Ishikawa (cell line): ENCODE measurements around the gene PLCB4.

Experiments used
- CEBPB ChIP-seq: IDR thresholded peaks from 2 replicates; pipeline ENCODE4 v1.6.1; 2012
- CREB1 ChIP-seq: IDR thresholded peaks from 2 replicates; pipeline ENCODE4 v1.6.1; 2012; ENCODE audit warnings: low read depth
- EGR1 ChIP-seq: IDR thresholded peaks from 2 replicates; pipeline ENCODE4 v1.6.1; 2012
- EP300 ChIP-seq: IDR thresholded peaks from 2 replicates; pipeline ENCODE4 v1.6.1; 2012; ENCODE audit warnings: borderline replicate concordance
- FOXM1 ChIP-seq: IDR thresholded peaks from 2 replicates; pipeline ENCODE4 v1.6.1; 2012; ENCODE audit warnings: low read depth, borderline replicate concordance
- NFIC ChIP-seq: IDR thresholded peaks from 2 replicates; pipeline ENCODE4 v1.6.1; 2012
- RAD21 ChIP-seq: IDR thresholded peaks from 2 replicates; pipeline ENCODE4 v1.6.1; 2012; ENCODE audit warnings: low read depth
- TAF1 ChIP-seq: IDR thresholded peaks from 2 replicates; pipeline ENCODE4 v1.6.1; 2012; ENCODE audit warnings: low read depth, mild to moderate bottlenecking
- TCF12 ChIP-seq: IDR thresholded peaks from 2 replicates; pipeline ENCODE4 v1.6.1; 2012; ENCODE audit warnings: low read depth
- TEAD4 ChIP-seq: IDR thresholded peaks from 2 replicates; pipeline ENCODE4 v1.6.1; 2012
- YY1 ChIP-seq: IDR thresholded peaks from 2 replicates; pipeline ENCODE4 v1.6.1; 2012; ENCODE audit warnings: low read depth
- ZBTB7A ChIP-seq: IDR thresholded peaks from 2 replicates; pipeline ENCODE4 v1.6.1; 2012; ENCODE audit warnings: low read depth
- TF ChIP-seq, protein P1 (sequence below): IDR thresholded peaks from 2 replicates; pipeline ENCODE4 v1.6.1; 2012; ENCODE audit warnings: low read depth, mild to moderate bottlenecking
- TF ChIP-seq, protein P2 (sequence below): IDR thresholded peaks from 2 replicates; pipeline ENCODE4 v1.6.1; 2012
- TF ChIP-seq, protein P3 (sequence below): IDR thresholded peaks from 2 replicates; pipeline ENCODE4 v1.6.1; 2012

PLCB4 gene

DNA sequence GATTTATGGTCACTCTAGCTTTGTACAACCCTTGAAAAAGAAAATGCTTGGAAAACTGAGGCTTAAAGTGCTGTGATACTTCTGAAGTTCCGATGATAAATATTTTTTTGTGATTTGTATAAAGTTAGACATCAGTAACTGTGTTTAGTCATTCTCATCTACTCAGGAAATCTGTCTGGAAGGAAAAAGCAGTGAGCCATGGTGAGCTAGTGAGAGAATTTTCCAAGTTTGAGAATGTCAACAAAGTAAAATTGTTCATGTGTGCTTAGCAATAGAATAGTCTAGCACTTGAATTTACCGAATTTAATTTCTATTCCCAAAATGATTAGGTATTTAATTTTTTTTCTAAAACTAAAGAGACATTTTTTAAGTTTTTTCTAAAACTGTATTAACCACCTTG lies 41.3 kb upstream of the PLCB4 start:
- TF ChIP-seq YY1, result no peak
- no peak for TF ChIP-seq NFIC
- TF ChIP-seq, protein P1, sequence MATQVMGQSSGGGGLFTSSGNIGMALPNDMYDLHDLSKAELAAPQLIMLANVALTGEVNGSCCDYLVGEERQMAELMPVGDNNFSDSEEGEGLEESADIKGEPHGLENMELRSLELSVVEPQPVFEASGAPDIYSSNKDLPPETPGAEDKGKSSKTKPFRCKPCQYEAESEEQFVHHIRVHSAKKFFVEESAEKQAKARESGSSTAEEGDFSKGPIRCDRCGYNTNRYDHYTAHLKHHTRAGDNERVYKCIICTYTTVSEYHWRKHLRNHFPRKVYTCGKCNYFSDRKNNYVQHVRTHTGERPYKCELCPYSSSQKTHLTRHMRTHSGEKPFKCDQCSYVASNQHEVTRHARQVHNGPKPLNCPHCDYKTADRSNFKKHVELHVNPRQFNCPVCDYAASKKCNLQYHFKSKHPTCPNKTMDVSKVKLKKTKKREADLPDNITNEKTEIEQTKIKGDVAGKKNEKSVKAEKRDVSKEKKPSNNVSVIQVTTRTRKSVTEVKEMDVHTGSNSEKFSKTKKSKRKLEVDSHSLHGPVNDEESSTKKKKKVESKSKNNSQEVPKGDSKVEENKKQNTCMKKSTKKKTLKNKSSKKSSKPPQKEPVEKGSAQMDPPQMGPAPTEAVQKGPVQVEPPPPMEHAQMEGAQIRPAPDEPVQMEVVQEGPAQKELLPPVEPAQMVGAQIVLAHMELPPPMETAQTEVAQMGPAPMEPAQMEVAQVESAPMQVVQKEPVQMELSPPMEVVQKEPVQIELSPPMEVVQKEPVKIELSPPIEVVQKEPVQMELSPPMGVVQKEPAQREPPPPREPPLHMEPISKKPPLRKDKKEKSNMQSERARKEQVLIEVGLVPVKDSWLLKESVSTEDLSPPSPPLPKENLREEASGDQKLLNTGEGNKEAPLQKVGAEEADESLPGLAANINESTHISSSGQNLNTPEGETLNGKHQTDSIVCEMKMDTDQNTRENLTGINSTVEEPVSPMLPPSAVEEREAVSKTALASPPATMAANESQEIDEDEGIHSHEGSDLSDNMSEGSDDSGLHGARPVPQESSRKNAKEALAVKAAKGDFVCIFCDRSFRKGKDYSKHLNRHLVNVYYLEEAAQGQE, result no peak
- no peak for TF ChIP-seq EP300
- no peak for TF ChIP-seq EGR1
- TF ChIP-seq TEAD4, result no peak
- TF ChIP-seq, protein P2, sequence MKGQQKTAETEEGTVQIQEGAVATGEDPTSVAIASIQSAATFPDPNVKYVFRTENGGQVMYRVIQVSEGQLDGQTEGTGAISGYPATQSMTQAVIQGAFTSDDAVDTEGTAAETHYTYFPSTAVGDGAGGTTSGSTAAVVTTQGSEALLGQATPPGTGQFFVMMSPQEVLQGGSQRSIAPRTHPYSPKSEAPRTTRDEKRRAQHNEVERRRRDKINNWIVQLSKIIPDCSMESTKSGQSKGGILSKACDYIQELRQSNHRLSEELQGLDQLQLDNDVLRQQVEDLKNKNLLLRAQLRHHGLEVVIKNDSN, result no peak
- no peak for TF ChIP-seq CEBPB
- TF ChIP-seq ZBTB7A, result no peak
- TF ChIP-seq TCF12, result no peak
- TF ChIP-seq CREB1, result no peak
- TF ChIP-seq FOXM1, result no peak
- TF ChIP-seq TAF1, result no peak
- TF ChIP-seq, protein P3, sequence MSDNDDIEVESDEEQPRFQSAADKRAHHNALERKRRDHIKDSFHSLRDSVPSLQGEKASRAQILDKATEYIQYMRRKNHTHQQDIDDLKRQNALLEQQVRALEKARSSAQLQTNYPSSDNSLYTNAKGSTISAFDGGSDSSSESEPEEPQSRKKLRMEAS, result no peak
- no peak for TF ChIP-seq RAD21

DNA sequence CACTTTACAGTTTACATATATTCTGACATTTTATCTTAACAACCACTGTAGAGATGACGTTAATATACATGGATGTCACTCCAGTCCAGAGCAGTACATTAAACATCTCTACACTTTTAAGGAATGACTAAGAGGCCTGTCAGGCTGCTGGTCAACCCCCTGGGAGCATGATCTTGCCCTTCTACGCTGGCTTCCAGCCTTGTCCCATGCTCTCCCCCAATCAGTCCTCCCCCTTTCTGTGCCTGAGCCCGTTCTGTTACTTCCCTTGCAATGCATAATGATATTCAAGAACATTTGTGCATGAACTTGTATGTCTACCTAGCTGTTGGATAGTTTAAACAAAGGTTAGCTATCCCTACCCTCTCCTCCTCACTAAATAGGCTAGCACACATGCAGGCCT lies 40.5 kb upstream of the PLCB4 start:
- no peak for TF ChIP-seq YY1
- TF ChIP-seq, protein P3, result no peak
- TF ChIP-seq NFIC, result no peak
- no peak for TF ChIP-seq RAD21
- TF ChIP-seq, protein P1, result no peak
- no peak for TF ChIP-seq FOXM1
- TF ChIP-seq CREB1, result no peak
- TF ChIP-seq EP300, result no peak
- no peak for TF ChIP-seq TAF1
- no peak for TF ChIP-seq TCF12
- TF ChIP-seq TEAD4, result no peak
- TF ChIP-seq EGR1, result no peak
- TF ChIP-seq, protein P2, result no peak
- TF ChIP-seq ZBTB7A, result no peak
- TF ChIP-seq CEBPB, result no peak

DNA sequence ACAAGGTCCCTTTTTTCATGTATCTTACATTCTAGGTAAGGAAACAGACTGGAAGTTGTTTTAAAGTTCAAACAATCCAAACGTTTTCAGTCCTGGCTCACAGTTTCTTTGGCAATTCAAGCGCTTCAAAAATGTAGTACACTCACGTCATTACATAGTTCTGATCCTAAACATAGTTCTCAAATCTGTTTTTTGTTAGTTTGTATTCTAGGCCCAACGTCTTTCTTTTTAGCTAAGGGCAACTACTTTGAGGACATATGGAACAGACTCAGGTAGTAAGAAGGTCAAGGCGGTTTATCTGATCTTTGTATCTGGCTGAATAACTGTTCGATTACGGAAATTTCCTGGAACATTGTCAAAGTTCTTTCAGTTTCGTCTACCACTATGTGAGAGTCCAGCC lies 36.9 kb upstream of the PLCB4 start:
- TF ChIP-seq FOXM1 (no peak), TEAD4 (no peak), TAF1 (no peak)
- TF ChIP-seq, protein P2, result no peak

DNA sequence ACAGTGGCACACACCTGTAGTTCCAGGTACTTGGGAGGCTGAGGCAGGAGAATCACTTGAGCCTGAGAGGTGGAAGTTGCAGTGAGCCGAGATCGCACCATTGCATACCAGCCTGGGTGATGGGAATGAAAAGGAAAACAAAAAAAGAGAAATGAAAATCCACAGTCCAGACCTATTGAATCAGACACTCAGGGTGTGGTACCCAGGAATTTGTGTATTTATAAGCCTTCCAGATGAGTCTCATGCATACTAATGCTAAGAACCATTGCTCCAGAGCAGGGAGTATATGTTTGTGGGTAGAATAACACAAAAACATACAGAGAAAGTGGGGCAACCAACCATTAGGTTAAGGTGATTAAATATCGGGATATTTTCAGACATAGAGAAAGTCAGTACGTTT lies 36.1 kb upstream of the PLCB4 start:
- TF ChIP-seq EGR1 (no peak), FOXM1 (no peak), CEBPB (no peak), RAD21 (no peak), ZBTB7A (no peak), EP300 (no peak), TCF12 (no peak), YY1 (no peak), TEAD4 (no peak), CREB1 (no peak), NFIC (no peak)
- TF ChIP-seq, protein P2, result no peak
- TF ChIP-seq, protein P1, result no peak
